H1 (cell line): Measurements from ENCODE around the gene RAB10. TPM values are rescaled to one million over a fixed set of nuclear protein-coding genes. Genes with fewer than 3 reads are reported as not detected.

ENCODE experiments used
- CTCF ChIA-PET: fragments of 300-600 bp; sonication (Branson Sonifier 250); formaldehyde crosslinking; loops from one replicate; lab custom pipeline; 2021; ENCODE audit not compliant: partially characterized antibody; lab: Charles Lee
- POLR2A ChIA-PET: fragments of 300-600 bp; sonication (Branson Sonifier 250); formaldehyde crosslinking; loops from one replicate; lab custom pipeline; 2021; ENCODE audit warnings: inconsistent platforms; ENCODE audit not compliant: partially characterized antibody; lab: Charles Lee
- DNase-seq, 2 experiments: peaks; one replicate each; pipeline versions ENCODE4 v3.0.0 to v3.0.0-alpha.2; 2010 to 2022; ENCODE audit warnings: low spot score in 2 of 2, low read depth in 1 of 2, mixed read lengths in 1 of 2
- FAIRE-seq: peaks from 2 replicates; lab custom pipeline; 2011; peaks lifted over from hg19 to GRCh38; lab: Jason Lieb, UNC
- H2AFZ ChIP-seq: 2 replicates; pipeline ENCODE4 v1.8.1; 2012; ENCODE audit warnings: low read length, inconsistent platforms
- H2AK5ac ChIP-seq: 2 replicates; pipeline ENCODE4 v1.6.1; 2013; ENCODE audit warnings: low read depth, low read length
- H2BK120ac ChIP-seq: replicated peaks from 2 replicates; pipeline ENCODE3; 2013; ENCODE audit warnings: low read depth, low read length, inconsistent platforms
- H2BK12ac ChIP-seq: 2 replicates; pipeline ENCODE4 v1.6.1; 2013; ENCODE audit warnings: low read depth, low read length
- H2BK15ac ChIP-seq: 2 replicates; pipeline ENCODE4 v1.6.1; 2013; ENCODE audit warnings: low read length
- H2BK20ac ChIP-seq: 2 replicates; pipeline ENCODE4 v1.6.1; 2013; ENCODE audit warnings: low read length
- H2BK5ac ChIP-seq: 2 replicates; pipeline ENCODE4 v1.6.1; 2013; ENCODE audit warnings: low read depth, low read length
- H3K14ac ChIP-seq: 2 replicates; pipeline ENCODE4 v1.6.1; 2013; ENCODE audit warnings: inconsistent platforms; ENCODE audit not compliant: insufficient read length
- H3K18ac ChIP-seq: 2 replicates; pipeline ENCODE4 v1.6.1; 2013; ENCODE audit warnings: low read length; ENCODE audit errors: extremely low read depth
- H3K23ac ChIP-seq: 2 replicates; pipeline ENCODE4 v1.6.1; 2013; ENCODE audit warnings: inconsistent platforms; ENCODE audit not compliant: insufficient read length
- H3K23me2 ChIP-seq: 2 replicates; pipeline ENCODE4 v1.6.1; 2013; ENCODE audit warnings: low read depth, low read length
- H3K27ac ChIP-seq: 2 replicates; pipeline ENCODE4 v1.6.1; 2011; ENCODE audit warnings: low read depth, low read length, inconsistent platforms
- H3K27me3 ChIP-seq, 4 experiments: replicated peaks in 1 of 4; 1 replicate in 1 of 4; 2 replicates in 3 of 4; pipeline versions ENCODE4 v1.6.1 to v1.8.1; 2011 to 2013; ENCODE audit warnings: low read length in 3 of 4, mild to moderate bottlenecking in 3 of 4, inconsistent platforms in 2 of 4, mixed read lengths in 2 of 4, moderate library complexity in 1 of 4; ENCODE audit not compliant: control insufficient read depth in 3 of 4, insufficient read depth in 3 of 4; ENCODE audit errors: extremely low read depth in 1 of 4
- H3K36me3 ChIP-seq, 4 experiments: 2 replicates each; pipeline versions ENCODE4 v1.6.1 to v1.8.1; 2011 to 2013; ENCODE audit warnings: mild to moderate bottlenecking in 4 of 4, low read length in 3 of 4, moderate library complexity in 2 of 4, control low read depth in 1 of 4, inconsistent platforms in 1 of 4; ENCODE audit not compliant: insufficient read depth in 4 of 4, control insufficient read depth in 2 of 4
- H3K4ac ChIP-seq: replicated peaks from 2 replicates; pipeline ENCODE3; 2013; ENCODE audit warnings: low read length, low read depth, mixed read lengths, inconsistent platforms; ENCODE audit not compliant: insufficient read length
- H3K4me1 ChIP-seq, 4 experiments: replicated peaks in 1 of 4; 1 replicate in 1 of 4; 2 replicates in 3 of 4; pipeline versions ENCODE4 v1.6.1 to v1.8.1; 2011 to 2013; ENCODE audit warnings: low read length in 3 of 4, inconsistent platforms in 2 of 4, mixed read lengths in 1 of 4; ENCODE audit not compliant: insufficient read depth in 4 of 4, control insufficient read depth in 3 of 4
- H3K4me2 ChIP-seq, 2 experiments: 2 replicates each; pipeline versions ENCODE4 v1.6.1 to v1.8.1; 2011 to 2013; ENCODE audit warnings: low read depth in 2 of 2, low read length in 2 of 2, control low read depth in 1 of 2, inconsistent platforms in 1 of 2, mild to moderate bottlenecking in 1 of 2; ENCODE audit not compliant: insufficient read depth in 1 of 2
- H3K4me3 ChIP-seq, 4 experiments: fragments of 200-600, 300-600 bp in 1 of 4; sonication (generic), shearing (Covaris generic), sonication (Bioruptor Twin) in 1 of 4; 2 replicates each; pipeline versions ENCODE4 v1.5.1 to v1.8.1; 2011 to 2016; ENCODE audit warnings: low read length in 4 of 4, low read depth in 3 of 4, control low read depth in 2 of 4, inconsistent platforms in 2 of 4, mild to moderate bottlenecking in 2 of 4, mixed read lengths in 1 of 4, moderate library complexity in 1 of 4; ENCODE audit not compliant: insufficient read depth in 2 of 4; ENCODE audit errors: extremely low read depth in 1 of 4
- H3K56ac ChIP-seq: replicated peaks from 2 replicates; pipeline ENCODE3; 2013; ENCODE audit warnings: low read depth, mild to moderate bottlenecking, mixed read lengths, low read length, inconsistent platforms; ENCODE audit not compliant: insufficient read length
- H3K79me1 ChIP-seq: 2 replicates; pipeline ENCODE4 v1.6.1; 2013; ENCODE audit warnings: low read depth, low read length, control low read depth
- H3K79me2 ChIP-seq, 2 experiments: 2 replicates each; pipeline versions ENCODE4 v1.6.1 to v1.8.1; 2012 to 2013; ENCODE audit warnings: low read length in 2 of 2, mild to moderate bottlenecking in 2 of 2, inconsistent platforms in 1 of 2; ENCODE audit not compliant: insufficient read depth in 2 of 2, control insufficient read depth in 1 of 2
- H3K9ac ChIP-seq, 4 experiments: replicated peaks in 1 of 4; 1 replicate in 1 of 4; 2 replicates in 3 of 4; pipeline versions ENCODE4 v1.6.1 to v1.8.1; 2011 to 2013; ENCODE audit warnings: low read depth in 3 of 4, low read length in 3 of 4, control low read depth in 2 of 4, mild to moderate bottlenecking in 2 of 4, moderate library complexity in 2 of 4, inconsistent platforms in 1 of 4; ENCODE audit errors: extremely low read depth in 1 of 4
- H3K9me3 ChIP-seq, 2 experiments: 2 replicates each; pipeline versions ENCODE4 v1.6.1 to v1.8.1; 2012 to 2013; ENCODE audit warnings: mild to moderate bottlenecking in 2 of 2, moderate library complexity in 2 of 2, control low read depth in 1 of 2, inconsistent platforms in 1 of 2, low read depth in 1 of 2, low read length in 1 of 2, mixed read lengths in 1 of 2; ENCODE audit not compliant: insufficient read depth in 2 of 2
- H4K20me1 ChIP-seq, 2 experiments: replicated peaks in 1 of 2; 2 replicates each; pipeline versions ENCODE3 to v1.8.1; 2011 to 2013; ENCODE audit warnings: inconsistent platforms in 2 of 2, low read length in 2 of 2, mild to moderate bottlenecking in 1 of 2; ENCODE audit not compliant: insufficient read depth in 2 of 2, control insufficient read depth in 1 of 2
- H4K5ac ChIP-seq: 2 replicates; pipeline ENCODE4 v1.6.1; 2013; ENCODE audit warnings: low read length, low read depth, mixed read lengths, inconsistent platforms; ENCODE audit not compliant: insufficient read length
- H4K8ac ChIP-seq: 2 replicates; pipeline ENCODE4 v1.8.0; 2013; ENCODE audit warnings: mild to moderate bottlenecking, moderate library complexity, low read length, inconsistent platforms; ENCODE audit not compliant: insufficient read depth; ENCODE audit errors: extremely low read depth
- H4K91ac ChIP-seq: replicated peaks from 2 replicates; pipeline ENCODE3; 2013; ENCODE audit warnings: low read length, mixed read lengths, inconsistent platforms; ENCODE audit not compliant: insufficient read length
- BACH1 ChIP-seq: IDR thresholded peaks from 2 replicates; pipeline ENCODE4 v1.6.1; 2012; ENCODE audit warnings: low read length, improper control_type of control experiment
- BRCA1 ChIP-seq: IDR thresholded peaks from 2 replicates; pipeline ENCODE4 v1.6.1; 2012; ENCODE audit warnings: low read depth, low read length, improper control_type of control experiment
- CHD1 ChIP-seq: IDR thresholded peaks from 2 replicates; pipeline ENCODE4 v1.6.1; 2012; ENCODE audit warnings: low read depth, low read length, improper control_type of control experiment
- EZH2 ChIP-seq: fragments of 200-600 bp; sonication (generic); IDR thresholded peaks from 2 replicates; pipeline ENCODE4 v1.7.1; 2012; ENCODE audit warnings: low read depth, mild to moderate bottlenecking, moderate library complexity, low read length, inconsistent platforms; ENCODE audit not compliant: severe bottlenecking
- GABPA ChIP-seq: IDR thresholded peaks from 2 replicates; pipeline ENCODE4 v1.6.1; 2011; ENCODE audit warnings: mild to moderate bottlenecking, low read length, moderate library complexity, borderline replicate concordance; ENCODE audit not compliant: insufficient read depth
- HDAC2 ChIP-seq, 2 experiments: fragments of 300-600 bp in 1 of 2; sonication (generic) in 1 of 2; IDR thresholded peaks; 2 replicates each; pipeline ENCODE4 v1.6.1; 2011 to 2012; ENCODE audit warnings: low read depth in 2 of 2, low read length in 2 of 2, mild to moderate bottlenecking in 2 of 2, moderate library complexity in 2 of 2, borderline replicate concordance in 1 of 2, inconsistent platforms in 1 of 2
- JUN ChIP-seq: IDR thresholded peaks from 2 replicates; pipeline ENCODE4 v1.6.1; 2011; ENCODE audit warnings: low read depth, mild to moderate bottlenecking, improper control_type of control experiment, low read length
- PHF8 ChIP-seq: fragments of 200-600 bp; sonication (generic); conservative IDR thresholded peaks from 2 replicates; pipeline ENCODE4 v1.7.1; 2012; ENCODE audit warnings: low read depth, mild to moderate bottlenecking, inconsistent platforms, low read length, moderate library complexity
- POU5F1 ChIP-seq: IDR thresholded peaks from 2 replicates; pipeline ENCODE4 v1.6.1; 2011; ENCODE audit warnings: low read depth, mild to moderate bottlenecking, low read length, moderate library complexity
- RXRA ChIP-seq: IDR thresholded peaks from 2 replicates; pipeline ENCODE4 v1.6.1; 2011; ENCODE audit warnings: low read depth, mild to moderate bottlenecking, low read length, moderate library complexity; ENCODE audit not compliant: insufficient read depth
- SAP30 ChIP-seq: fragments of 300-600 bp; sonication (generic); IDR thresholded peaks from 2 replicates; pipeline ENCODE4 v1.7.1; 2012; ENCODE audit warnings: low read length, moderate library complexity, mild to moderate bottlenecking, inconsistent platforms; ENCODE audit not compliant: insufficient read depth, insufficient replicate concordance
- SP4 ChIP-seq: IDR thresholded peaks from 2 replicates; pipeline ENCODE4 v1.6.1; 2012; ENCODE audit warnings: low read length, inconsistent platforms
- SUZ12 ChIP-seq: fragments of 200-600 bp; sonication (generic); IDR thresholded peaks from 2 replicates; pipeline ENCODE4 v1.6.1; 2012; ENCODE audit warnings: mild to moderate bottlenecking, inconsistent platforms, low read length, moderate library complexity, mixed read lengths
- WGBS, 2 experiments: shearing (Covaris generic) in 1 of 2; methylation state at CpG; one replicate each; pipeline versions ENCODE4 v1.1.6 to v1.1.7; 2013 to 2015; ENCODE audit warnings: low lambda C conversion rate in 2 of 2, mixed read lengths in 2 of 2, inconsistent platforms in 1 of 2, low coverage in 1 of 2, missing lambda C conversion rate in 1 of 2; ENCODE audit not compliant: insufficient replicate concordance in 2 of 2, insufficient coverage in 1 of 2, insufficient read length in 1 of 2; ENCODE audit errors: extremely low coverage in 1 of 2, missing lambda C conversion rate in 1 of 2; 5-methylcytosine and 5-hydroxymethylcytosine counted together
- polyA plus RNA-seq, 7 experiments: library from polyadenylated mRNA; depleted of rRNA in 3 of 7; stranded (reverse) in 5 of 7; unstranded in 2 of 7; fragments of >200 nt in 5 of 7; fragments of 200-250 nt in 2 of 7; gene quantifications; 1 replicate in 5 of 7; 2 replicates in 1 of 7; 4 replicates in 1 of 7; pipeline versions ENCODE4 v1.2.1 to v1.2.3, GENCODE V29; 2011 to 2013; ENCODE audit warnings: missing spikeins in 2 of 7, mixed read lengths in 2 of 7
- total RNA-seq: library from RNA; stranded (reverse); fragmentation: NEBNext Ultra II Directional; extraction: Animal tissue kit (Norgen Biotek cat#: 25700); gene quantifications from 2 replicates; pipeline ENCODE4 v1.2.1, GENCODE V29; 2021

The RAB10 gene
- total and polyA plus RNA-seq, 2 of the 8 experiments (the other 6 are each of a cell fraction or from before 2014, with no cell fraction given) = 42.6 to 136 TPM

GRCh38 chr2:26184121-26184520 is 150.2 kb downstream of the RAB10 start:
- Histone ChIP-seq H3K23me2 (peaks cover 7% of the 10 kb centered on the region), H3K79me1 (peaks cover 2% of the 10 kb centered on the region; the same call in 1 of the 2 replicates), H3K9ac (peak overlapping the region in 2 of 4 experiments; percentile 54 to 62; a peak in 3 of 7 replicates), H3K18ac (peak overlapping the region; percentile 43; the same call in 1 of the 2 replicates), H2BK20ac (no peak overlapping the region), H3K23ac (no peak overlapping the region), H2AFZ (peak overlapping the region; percentile 99), H2BK120ac (no peak overlapping the region), H3K4ac (no peak overlapping the region), H3K14ac (no peak overlapping the region), H3K4me1 (peaks cover 0 to 19% (median 13%) of the 10 kb centered on the region in 4 experiments; a peak in 6 of 7 replicates), H3K56ac (no peak overlapping the region), H2BK5ac (no peak overlapping the region), H2AK5ac (no peak overlapping the region), H4K91ac (peak overlapping the region; percentile 81), H2BK15ac (peak overlapping the region; percentile 95; the same call in 1 of the 2 replicates), H3K27ac (no peak overlapping the region), H3K9me3 (no peaks in the 10 kb centered on the region), H3K27me3 (peaks cover 0 to 6% (median 3%) of the 10 kb centered on the region in 4 experiments; a peak in 2 of 7 replicates), H4K5ac (peak overlapping the region; percentile 57), H4K20me1 (peaks cover 0 to 2% of the 10 kb centered on the region in 2 experiments), H2BK12ac (peak overlapping the region; percentile 30; the same call in 1 of the 2 replicates), H3K4me3 (peak overlapping the region; percentile 31 to 77 (median 45)), H3K36me3 (peaks cover 0 to 8% (median 3%) of the 10 kb centered on the region in 4 experiments; a peak in 2 of 8 replicates), H3K79me2 (no peaks in the 10 kb centered on the region), H4K8ac (peak overlapping the region; percentile 69), H3K4me2 (peak overlapping the region; percentile 59 to 96)
- FAIRE-seq (no peak), DNase-seq (peak in 1 of 2 experiments; percentile 66)
- ChIA-PET CTCF (interaction anchor here (0.5 to 2.5 kb wide), 14 partner anchors 9 to 337 kb away, joined by 3 to 23 read pairs (median 4); no protein-coding TSS in a partner anchor), POLR2A (interaction anchor here (0.6 to 7.0 kb wide), 10 partner anchors 9 to 161 kb away, joined by 3 to 65 read pairs (median 4); partner anchors contain the start of genes GAREM2, HADHA, HADHB and RAB10)
- WGBS, 2 experiments = 66% methylated on average over 12 of the region's 34 CpGs; no CpG with 5 or more reads in 1 of the 2 experiments
- no peak for TF ChIP-seq BRCA1
- no peak for TF ChIP-seq GABPA
- TF ChIP-seq PHF8 = no peak
- TF ChIP-seq EZH2 = no peak
- TF ChIP-seq POU5F1 = no peak
- no peak for TF ChIP-seq JUN
- TF ChIP-seq CHD1 = no peak
- TF ChIP-seq SP4 = no peak
- no peak for TF ChIP-seq BACH1
- TF ChIP-seq SAP30 = no peak
- no peak for TF ChIP-seq RXRA
- TF ChIP-seq SUZ12 = no peak
- TF ChIP-seq HDAC2 (IDR thresholded peaks at IDR 0.05; ENCODE audit: borderline replicate concordance in 1 of 2, low read depth in 2 of 2, low read length in 2 of 2) = no peak
